PC-9 (cell line): ENCODE data around the gene LIAS. TPM values are rescaled to one million over a fixed set of nuclear protein-coding genes. Genes with fewer than 3 reads are reported as not detected.

Source experiments
- BruUV-seq: library from RNA; stranded (reverse); fragments of 400-500 nt; replicated peaks from 2 replicates; lab custom pipeline; 2021; lab: Mats Ljungman, UMichigan
- CTCF ChIA-PET: fragments of 300-600 bp; sonication (Branson Sonifier 250); formaldehyde crosslinking; loops from one replicate; lab custom pipeline; 2022; ENCODE audit warnings: antibody characterized with exemption; lab: Charles Lee
- POLR2A ChIA-PET: fragments of 300-600 bp; sonication (Branson Sonifier 250); formaldehyde crosslinking; loops from one replicate; lab custom pipeline; 2022; ENCODE audit warnings: antibody characterized with exemption; ENCODE audit not compliant: unreplicated experiment; lab: Charles Lee
- DNase-seq, 2 experiments: peaks; one replicate each; pipeline versions ENCODE4 v3.0.0 to v3.0.0-alpha.2; 2015 to 2022; ENCODE audit warnings: mixed read lengths in 1 of 2
- H2AFZ ChIP-seq: fragments of 200-600 bp; sonication (generic); 2 replicates; pipeline ENCODE4 v1.8.1; 2017; ENCODE audit warnings: antibody characterized with exemption
- H3F3A ChIP-seq: fragments of 200-600 bp; sonication (generic); 2 replicates; pipeline ENCODE4 v1.8.1; 2017; ENCODE audit warnings: antibody characterized with exemption, mild to moderate bottlenecking, low read depth; ENCODE audit not compliant: insufficient read depth
- H3K27ac ChIP-seq: fragments of 200-600 bp; sonication (generic); 2 replicates; pipeline ENCODE4 v1.6.1; 2016; ENCODE audit warnings: mixed run types
- H3K27me3 ChIP-seq: fragments of 200-600 bp; sonication (generic); 2 replicates; pipeline ENCODE4 v1.6.1; 2016; ENCODE audit warnings: low read depth, mixed run types; ENCODE audit not compliant: insufficient read depth
- H3K36me3 ChIP-seq: fragments of 200-600 bp; sonication (generic); 2 replicates; pipeline ENCODE4 v1.6.1; 2016; ENCODE audit warnings: low read depth, mixed run types
- H3K4me1 ChIP-seq: fragments of 200-600 bp; sonication (generic); replicated peaks from 2 replicates; pipeline ENCODE4 v1.6.1; 2016; ENCODE audit warnings: mixed run types; ENCODE audit not compliant: insufficient read depth
- H3K4me2 ChIP-seq: fragments of 200-600 bp; sonication (generic); 2 replicates; pipeline ENCODE4 v1.6.1; 2017; ENCODE audit warnings: mixed run types
- H3K4me3 ChIP-seq: fragments of 200-600 bp; sonication (generic); 2 replicates; pipeline ENCODE4 v1.6.1; 2016; ENCODE audit warnings: mixed run types
- H3K79me2 ChIP-seq: fragments of 200-600 bp; sonication (generic); 2 replicates; pipeline ENCODE4 v1.6.1; 2017; ENCODE audit warnings: low read depth, mixed run types
- H3K9me2 ChIP-seq: fragments of 200-600 bp; sonication (generic); 2 replicates; pipeline ENCODE4 v1.8.1; 2017; ENCODE audit warnings: mild to moderate bottlenecking; ENCODE audit not compliant: insufficient read depth
- H3K9me3 ChIP-seq: fragments of 200-600 bp; sonication (generic); 2 replicates; pipeline ENCODE4 v1.8.1; 2016; ENCODE audit warnings: low read depth; ENCODE audit not compliant: insufficient read depth
- H4K20me1 ChIP-seq: fragments of 200-600 bp; sonication (generic); 2 replicates; pipeline ENCODE4 v1.8.1; 2017; ENCODE audit not compliant: insufficient read depth
- EZH2 ChIP-seq: fragments of 200-600 bp; sonication (generic); IDR thresholded peaks from 2 replicates; pipeline ENCODE4 v1.8.0; 2017; ENCODE audit warnings: antibody characterized with exemption, low read depth
- intact Hi-C: fragments of 100-400 bp; cut with micrococcal nuclease; formaldehyde crosslinking; loops from one replicate; pipeline ENCODE4 v1.10.0; 2022; ENCODE audit not compliant: unreplicated experiment
- total RNA-seq: library from RNA; stranded (reverse); gene quantifications from 2 replicates; pipeline ENCODE4 v1.2.3, GENCODE V29; 2021
- TF ChIP-seq, protein P1 (sequence below): fragments of 200-600 bp; sonication (generic); conservative IDR thresholded peaks from 2 replicates; pipeline ENCODE4 v1.6.1; 2017; ENCODE audit warnings: mixed run types, antibody characterized with exemption, mild to moderate bottlenecking, moderate library complexity

LIAS gene
- total RNA-seq, 1 experiment from 2014 or later: 16.4 TPM

DNA sequence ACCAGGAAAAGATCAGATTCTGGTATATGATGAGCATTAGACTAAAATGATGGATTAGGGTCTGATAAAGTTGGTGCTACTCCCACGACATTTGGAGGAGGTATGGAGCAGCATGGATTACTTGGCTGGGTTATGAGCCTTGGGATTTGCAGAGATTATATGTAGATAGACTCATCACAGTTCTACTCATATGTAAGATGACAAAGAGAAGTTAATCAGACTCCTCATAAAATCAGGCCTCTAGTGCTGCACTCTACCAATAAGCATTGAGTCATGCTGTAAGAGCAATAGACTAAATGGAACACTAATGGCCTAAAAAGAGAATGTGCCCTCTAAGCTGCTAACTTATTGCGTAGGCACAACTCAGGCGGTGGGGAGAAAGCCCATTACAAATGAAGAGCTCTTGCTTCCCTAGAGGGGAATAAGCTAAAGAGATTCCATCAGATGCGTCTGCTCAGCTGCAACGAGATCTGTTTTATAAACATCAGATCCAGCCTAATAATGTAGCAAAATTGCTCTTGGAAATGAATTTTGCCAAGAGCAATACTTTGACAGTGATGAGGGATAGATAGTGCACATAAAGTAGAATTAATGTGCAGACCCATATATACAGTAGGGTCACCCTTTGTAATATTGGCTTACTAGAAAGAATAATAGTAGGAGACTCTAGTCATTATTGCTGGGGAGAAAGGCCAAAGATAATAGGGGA is 17.5 kb downstream of the LIAS start:
- H3K27ac ChIP-seq: no peak overlapping the region
- H3K4me2 ChIP-seq: no peak overlapping the region
- H3F3A ChIP-seq: no peaks in the 10 kb centered on the region
- H3K27me3 ChIP-seq: no peaks in the 10 kb centered on the region
- no peaks in the 10 kb centered on the region for H4K20me1 ChIP-seq
- no TSS peak for BruUV-seq
- H3K4me3 ChIP-seq: no peak overlapping the region
- H3K36me3 ChIP-seq: peaks cover 8% of the 10 kb centered on the region
- no peaks in the 10 kb centered on the region for H3K79me2 ChIP-seq
- no peaks in the 10 kb centered on the region for H3K4me1 ChIP-seq
- H3K9me3 ChIP-seq: no peaks in the 10 kb centered on the region
- CTCF ChIA-PET: no interaction called here
- POLR2A ChIA-PET: no interaction called here
- no peak for DNase-seq
- H2AFZ ChIP-seq: no peak overlapping the region
- TF ChIP-seq, protein P1, sequence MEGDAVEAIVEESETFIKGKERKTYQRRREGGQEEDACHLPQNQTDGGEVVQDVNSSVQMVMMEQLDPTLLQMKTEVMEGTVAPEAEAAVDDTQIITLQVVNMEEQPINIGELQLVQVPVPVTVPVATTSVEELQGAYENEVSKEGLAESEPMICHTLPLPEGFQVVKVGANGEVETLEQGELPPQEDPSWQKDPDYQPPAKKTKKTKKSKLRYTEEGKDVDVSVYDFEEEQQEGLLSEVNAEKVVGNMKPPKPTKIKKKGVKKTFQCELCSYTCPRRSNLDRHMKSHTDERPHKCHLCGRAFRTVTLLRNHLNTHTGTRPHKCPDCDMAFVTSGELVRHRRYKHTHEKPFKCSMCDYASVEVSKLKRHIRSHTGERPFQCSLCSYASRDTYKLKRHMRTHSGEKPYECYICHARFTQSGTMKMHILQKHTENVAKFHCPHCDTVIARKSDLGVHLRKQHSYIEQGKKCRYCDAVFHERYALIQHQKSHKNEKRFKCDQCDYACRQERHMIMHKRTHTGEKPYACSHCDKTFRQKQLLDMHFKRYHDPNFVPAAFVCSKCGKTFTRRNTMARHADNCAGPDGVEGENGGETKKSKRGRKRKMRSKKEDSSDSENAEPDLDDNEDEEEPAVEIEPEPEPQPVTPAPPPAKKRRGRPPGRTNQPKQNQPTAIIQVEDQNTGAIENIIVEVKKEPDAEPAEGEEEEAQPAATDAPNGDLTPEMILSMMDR: no peak
- no peak for TF ChIP-seq EZH2
- intact Hi-C loops: no loop called here
- no peaks in the 10 kb centered on the region for H3K9me2 ChIP-seq

DNA sequence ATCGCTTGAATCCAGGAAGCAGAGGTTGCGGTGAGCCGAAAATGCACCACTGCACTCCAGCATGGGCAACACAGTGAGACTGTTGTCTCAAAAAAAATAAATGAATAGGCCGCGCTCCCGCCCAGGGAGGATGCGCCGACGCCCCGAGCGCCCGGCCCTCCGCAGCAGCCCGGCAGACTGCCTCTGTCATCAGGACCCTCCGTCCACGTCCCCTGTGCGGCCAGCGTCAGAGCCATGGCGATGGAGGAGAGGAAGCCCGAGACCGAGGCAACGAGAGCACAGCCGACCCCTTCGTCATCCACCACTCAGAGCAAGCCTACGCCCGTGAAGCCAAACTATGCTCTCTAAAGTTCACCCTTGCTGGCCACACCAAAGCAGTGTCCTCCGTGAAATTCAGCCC is 21.4 kb downstream of the LIAS start:
- Histone ChIP-seq H3K79me2 (no peaks in the 10 kb centered on the region), H2AFZ (no peak overlapping the region), H3K27me3 (no peaks in the 10 kb centered on the region), H3K27ac (no peak overlapping the region), H3K9me3 (no peaks in the 10 kb centered on the region), H3K4me2 (no peak overlapping the region), H3K36me3 (no peaks in the 10 kb centered on the region), H4K20me1 (no peaks in the 10 kb centered on the region), H3F3A (no peaks in the 10 kb centered on the region), H3K4me1 (no peaks in the 10 kb centered on the region), H3K9me2 (no peaks in the 10 kb centered on the region), H3K4me3 (no peak overlapping the region)
- ChIA-PET POLR2A (no interaction called here), CTCF (no interaction called here)
- no TSS peak for BruUV-seq
- no peak for DNase-seq
- TF ChIP-seq, protein P1: no peak
- no peak for TF ChIP-seq EZH2
- intact Hi-C loops: no loop called here

DNA sequence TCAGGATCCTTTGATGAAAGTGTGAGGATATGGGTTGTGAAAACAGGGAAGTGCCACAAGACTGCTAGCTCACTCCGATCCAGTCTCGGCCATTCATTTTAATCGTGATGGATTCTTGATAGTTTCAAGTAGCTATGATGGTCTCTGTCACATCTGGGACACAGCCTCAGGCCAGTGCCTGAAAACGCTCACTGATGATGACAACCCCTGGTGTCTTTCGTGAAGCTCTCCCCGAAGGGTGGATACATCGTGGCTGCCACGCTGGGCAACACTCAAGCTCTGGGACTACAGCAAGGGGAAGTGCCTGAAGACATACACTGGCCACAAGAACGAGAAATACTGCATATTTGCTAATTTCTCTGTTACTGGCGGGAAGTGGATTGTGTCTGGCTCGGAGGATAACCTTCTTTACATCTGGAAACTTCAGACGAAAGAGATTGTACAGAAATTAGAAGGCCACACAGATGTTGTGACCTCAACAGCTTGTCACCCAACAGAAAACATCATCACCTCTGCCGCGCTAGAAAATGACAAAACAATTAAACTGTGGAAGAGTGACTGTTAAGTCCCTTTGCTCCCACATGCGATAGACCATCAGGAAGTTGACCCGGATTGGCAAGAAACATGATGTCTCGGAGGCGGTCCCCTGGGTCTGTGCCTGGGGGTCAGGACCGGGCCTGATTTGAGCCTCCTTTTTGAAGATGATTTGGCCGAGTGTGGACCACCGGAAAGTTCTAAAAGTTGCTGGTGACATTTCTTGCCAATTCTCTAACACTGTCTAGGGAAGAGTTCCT is 22.2 kb downstream of the LIAS start:
- no peaks in the 10 kb centered on the region for H3K4me1 ChIP-seq
- no TSS peak for BruUV-seq
- H3K9me2 ChIP-seq: no peaks in the 10 kb centered on the region
- H2AFZ ChIP-seq: no peak overlapping the region
- H3K4me2 ChIP-seq: no peak overlapping the region
- POLR2A ChIA-PET: no interaction called here
- H3K27ac ChIP-seq: no peak overlapping the region
- H3F3A ChIP-seq: no peaks in the 10 kb centered on the region
- H3K9me3 ChIP-seq: no peaks in the 10 kb centered on the region
- no peaks in the 10 kb centered on the region for H3K27me3 ChIP-seq
- H3K79me2 ChIP-seq: no peaks in the 10 kb centered on the region
- no peaks in the 10 kb centered on the region for H4K20me1 ChIP-seq
- CTCF ChIA-PET: no interaction called here
- DNase-seq: no peak
- H3K4me3 ChIP-seq: no peak overlapping the region
- TF ChIP-seq EZH2: no peak
- TF ChIP-seq, protein P1: no peak
- intact Hi-C loops: no loop called here
- H3K36me3 ChIP-seq: no peaks in the 10 kb centered on the region
